Stimulated activated CD4-positive, alpha-beta T cell treated with anti-CD3 and anti-CD28 coated beads, Interleukin-12 subunit alpha, Interleukin-12 subunit beta, amount 100 ng/mL, for 24 hours (primary cell): ENCODE data around the gene SLC8A1.

ENCODE experiments used
- DNase-seq, 2 experiments: peaks; one replicate each; pipeline ENCODE4 v3.0.0-alpha.2; 2020; ENCODE audit warnings: low read depth in 2 of 2

Gene SLC8A1

GRCh38 chr2:40155728-40156127, 296.2 kb downstream of the SLC8A1 start:
- DNase-seq, result no peak

GRCh38 chr2:40150266-40150665, 301.6 kb downstream of the SLC8A1 start:
- DNase-seq, result no peak

- DNase-seq, result no peak
Observed at GRCh38 chr2:40148334-40148733, 303.6 kb downstream of the SLC8A1 start.

- DNase-seq, result no peak
Observed at GRCh38 chr2:40147360-40147759, 304.5 kb downstream of the SLC8A1 start.

- no peak for DNase-seq
Observed at GRCh38 chr2:40144022-40144421, 307.9 kb downstream of the SLC8A1 start.

GRCh38 chr2:40138314-40138713, 313.6 kb downstream of the SLC8A1 start:
- no peak for DNase-seq

GRCh38 chr2:40131081-40131704, 320.7 kb downstream of the SLC8A1 start:
- no peak for DNase-seq

GRCh38 chr2:40130251-40130994, 321.5 kb downstream of the SLC8A1 start:
- DNase-seq, result no peak

GRCh38 chr2:40129725-40130124, 322.2 kb downstream of the SLC8A1 start:
- DNase-seq, result no peak

GRCh38 chr2:40128796-40129195, 323.1 kb downstream of the SLC8A1 start:
- DNase-seq, result no peak

- no peak for DNase-seq
Observed at GRCh38 chr2:40127890-40128557, 323.9 kb downstream of the SLC8A1 start.

GRCh38 chr2:40127146-40127545, 324.7 kb downstream of the SLC8A1 start:
- DNase-seq, result no peak

- DNase-seq, result no peak
Observed at GRCh38 chr2:40126006-40126405, 325.9 kb downstream of the SLC8A1 start.

- no peak for DNase-seq
Observed at GRCh38 chr2:40123746-40124145, 328.1 kb downstream of the SLC8A1 start.

- DNase-seq, result no peak
Observed at GRCh38 chr2:40123326-40123725, 328.6 kb downstream of the SLC8A1 start.

- no peak for DNase-seq
Observed at GRCh38 chr2:40120957-40121356, 330.9 kb downstream of the SLC8A1 start.

- no peak for DNase-seq
Observed at GRCh38 chr2:40120026-40120425, 331.9 kb downstream of the SLC8A1 start.

GRCh38 chr2:40118622-40119021, 333.3 kb downstream of the SLC8A1 start:
- no peak for DNase-seq

GRCh38 chr2:40115894-40116293, 336.0 kb downstream of the SLC8A1 start:
- DNase-seq, result no peak

- no peak for DNase-seq
Observed at GRCh38 chr2:40115348-40115747, 336.5 kb downstream of the SLC8A1 start.

- no peak for DNase-seq
Observed at GRCh38 chr2:40113997-40114396, 337.9 kb downstream of the SLC8A1 start.

GRCh38 chr2:40113272-40113968, 338.5 kb downstream of the SLC8A1 start:
- DNase-seq, result no peak
